HUDEP-2 (cell line): Measurements from ENCODE around the gene ZNF160.
"Not testable (repeated sequence)": the region's sequence is repeated elsewhere in the genome, so short reads cannot be mapped to it uniquely, and the experiment has no call there.

ENCODE experiments used
- DNase-seq, 76 experiments: peaks; one replicate each; lab custom pipeline; 2025; ENCODE audit not compliant: unreplicated experiment in 76 of 76; lab: John Stamatoyannopoulos, UW

ZNF160 gene

DNA sequence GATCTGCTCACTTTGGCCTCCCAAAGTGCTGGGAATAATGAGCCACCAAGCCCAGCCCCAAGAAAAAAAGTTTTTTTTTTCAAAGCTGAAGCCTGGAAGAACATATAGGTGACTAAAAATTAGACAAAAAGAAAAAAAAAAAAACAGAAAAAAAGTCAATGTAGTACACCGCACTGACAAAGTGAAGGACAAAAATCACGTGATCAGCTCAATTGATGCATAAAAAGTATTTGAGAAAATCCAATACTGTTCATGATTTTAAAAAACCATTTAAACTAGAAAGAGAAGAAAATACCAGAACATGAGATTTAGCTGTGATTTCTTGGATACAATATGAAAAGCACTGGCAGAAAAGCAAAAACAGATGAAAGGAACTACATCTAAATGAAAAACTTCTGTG, 69.2 kb downstream of the ZNF160 start:
- DNase-seq, result no peak

DNA sequence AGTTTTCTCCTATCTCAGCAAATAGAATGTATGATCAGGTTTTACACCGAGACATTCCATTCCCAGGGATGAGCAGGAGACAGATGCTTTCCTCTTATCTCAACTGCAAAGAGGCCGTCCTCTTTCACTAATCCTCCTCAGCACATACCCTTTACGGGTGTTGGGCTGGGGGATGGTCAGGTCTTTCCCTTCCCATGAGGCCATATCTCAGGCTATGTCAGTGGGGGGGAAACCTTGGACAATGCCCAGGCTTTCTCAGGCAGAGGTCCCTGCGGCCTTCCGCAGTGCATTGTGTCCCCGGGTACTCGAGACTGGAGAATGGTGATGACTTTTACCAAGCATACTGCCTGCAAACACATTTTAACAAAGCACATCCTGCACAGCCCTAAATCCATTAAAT, 74.9 kb downstream of the ZNF160 start:
- not testable (repeated sequence) for DNase-seq

DNA sequence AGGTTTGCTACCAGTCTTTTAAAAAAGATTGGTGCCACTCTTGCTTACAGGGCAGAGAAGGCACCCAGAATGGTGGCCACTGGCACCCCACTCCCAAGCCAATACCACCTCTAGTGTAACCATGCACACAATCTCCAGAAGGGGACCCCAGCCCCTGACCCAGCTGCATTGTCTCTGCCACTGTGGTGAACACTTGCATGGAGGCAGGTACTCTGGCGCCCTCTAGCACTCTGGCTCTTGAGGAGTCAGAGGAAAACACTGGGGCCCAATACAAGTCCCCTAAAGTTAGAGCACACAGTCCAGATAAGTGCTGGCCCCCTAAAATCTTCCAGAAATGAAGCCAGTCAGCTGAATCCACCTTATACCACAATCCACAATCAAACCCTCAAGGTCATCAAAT, 83.5 kb downstream of the ZNF160 start:
- DNase-seq, result no peak
